Measurements from ENCODE around the gene EML5. TPM values are rescaled to one million over a fixed set of nuclear protein-coding genes. Genes with fewer than 3 reads are reported as not detected.
"Not testable (repeated sequence)": the region's sequence is repeated elsewhere in the genome, so short reads cannot be mapped to it uniquely, and the experiment has no call there.

Gene EML5
- polyA plus RNA-seq, 1 donor = 0.59 TPM

GRCh38 chr14:88802596-88802995, 9.8 kb upstream of the EML5 start:
- no peak for DNase-seq

- no peak for DNase-seq
These were observed 6.8 kb upstream of the EML5 start for GRCh38 chr14:88799522-88799921.

GRCh38 chr14:88798156-88798555, 5.4 kb upstream of the EML5 start:
- no peak for DNase-seq

DNA sequence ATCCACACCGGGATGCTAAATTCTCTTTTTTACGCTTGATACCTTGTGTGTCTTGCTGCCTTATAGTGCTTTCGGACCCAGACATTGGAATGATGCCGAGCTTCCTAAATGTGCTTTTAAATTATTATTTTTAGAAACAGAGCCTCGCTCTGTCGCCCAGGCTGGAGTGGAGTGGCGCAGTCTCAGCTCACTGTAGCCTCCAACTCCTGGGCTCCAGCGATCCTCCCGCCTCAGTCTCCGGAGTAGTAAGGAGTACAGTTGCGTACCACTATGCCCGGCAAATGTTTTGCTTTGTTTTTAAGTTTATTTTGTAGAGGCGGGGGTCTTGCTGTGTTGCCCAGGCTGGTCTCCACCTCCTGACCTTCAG, 489 bp upstream of the EML5 start:
- no peak for DNase-seq

- no peak for DNase-seq
These were observed 902 bp downstream of the EML5 start for GRCh38 chr14:88791629-88792472.

- DNase-seq = no peak
These were observed 1.5 kb downstream of the EML5 start for GRCh38 chr14:88791252-88791621.

DNA sequence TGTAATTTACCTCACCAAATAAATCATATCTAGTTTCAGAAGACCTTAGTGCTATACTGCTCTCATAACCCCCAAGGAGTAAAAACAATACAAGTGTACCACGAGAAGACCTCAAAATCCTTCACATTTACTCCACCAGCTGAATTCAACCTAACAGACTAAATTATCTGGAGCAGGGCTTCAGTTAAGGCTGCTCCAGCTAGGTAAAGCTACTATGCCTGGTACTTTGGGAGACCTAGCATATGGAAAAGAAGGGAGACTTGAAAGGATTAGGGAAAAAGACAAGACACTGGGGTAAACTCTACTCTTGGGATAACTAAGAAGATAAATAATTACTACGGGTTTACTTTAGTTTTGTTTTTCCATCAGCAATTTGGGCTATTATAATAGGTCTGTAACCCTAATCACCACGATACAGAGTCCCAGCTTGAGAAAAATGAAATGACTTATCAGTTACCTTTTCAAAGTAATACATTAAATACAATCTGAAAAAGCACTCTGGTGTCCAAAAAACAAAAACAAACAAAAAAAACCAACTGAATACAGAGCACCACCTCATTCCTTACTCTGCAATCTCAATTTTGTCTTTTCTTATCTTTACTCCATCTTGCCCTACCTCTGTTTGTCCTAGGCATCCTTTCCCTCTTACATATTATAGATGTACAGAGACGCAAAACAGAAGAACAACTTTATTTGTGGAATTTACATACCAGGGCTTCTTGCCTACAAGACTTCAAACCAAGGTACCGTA, 2.1 kb downstream of the EML5 start:
- no peak for DNase-seq

- DNase-seq = not testable (repeated sequence)
These were observed 3.2 kb downstream of the EML5 start for GRCh38 chr14:88789573-88789972.

DNA sequence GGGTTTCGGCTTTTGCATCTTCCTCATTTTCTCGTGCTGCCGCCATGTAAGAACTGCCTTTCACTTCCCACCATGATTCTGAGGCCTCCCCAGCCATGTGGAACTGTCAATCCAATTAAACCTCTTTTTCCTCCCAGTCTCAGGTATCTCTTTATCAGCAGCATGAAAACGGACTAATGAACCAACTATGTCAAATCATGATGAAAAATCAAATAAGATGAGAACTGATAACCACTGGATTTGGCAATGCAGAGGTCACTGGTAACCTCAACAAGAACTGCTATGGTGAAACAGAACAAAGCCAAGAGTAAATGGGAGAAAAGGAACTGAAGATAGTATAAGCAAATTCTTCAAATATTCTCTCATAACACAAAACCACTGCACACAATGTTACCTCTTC, 6.0 kb downstream of the EML5 start:
- no peak for DNase-seq

DNA sequence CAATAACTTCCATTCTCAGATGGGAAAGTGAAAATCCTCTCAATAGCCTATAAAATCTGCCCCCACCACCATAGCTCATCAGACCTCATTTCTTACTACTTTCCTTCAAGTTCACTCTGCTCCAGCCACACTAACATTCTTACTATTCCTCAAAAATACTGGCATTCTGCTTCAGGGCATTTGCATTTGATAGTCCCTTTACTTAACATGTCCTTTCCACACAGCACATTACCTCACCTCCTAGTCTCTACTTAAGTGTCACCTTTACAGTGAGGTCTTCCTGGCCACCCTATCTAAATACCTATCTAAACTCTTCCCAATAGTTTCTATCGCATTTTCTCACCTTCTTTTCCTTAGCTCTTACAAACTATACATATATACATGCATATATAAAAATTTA, 6.8 kb downstream of the EML5 start:
- DNase-seq = no peak

- DNase-seq = no peak
These were observed 17.2 kb downstream of the EML5 start for GRCh38 chr14:88775532-88775931.

- no peak for DNase-seq
These were observed 22.0 kb downstream of the EML5 start for GRCh38 chr14:88770736-88771135.

GRCh38 chr14:88765130-88765529, 27.6 kb downstream of the EML5 start:
- no peak for DNase-seq

DNA sequence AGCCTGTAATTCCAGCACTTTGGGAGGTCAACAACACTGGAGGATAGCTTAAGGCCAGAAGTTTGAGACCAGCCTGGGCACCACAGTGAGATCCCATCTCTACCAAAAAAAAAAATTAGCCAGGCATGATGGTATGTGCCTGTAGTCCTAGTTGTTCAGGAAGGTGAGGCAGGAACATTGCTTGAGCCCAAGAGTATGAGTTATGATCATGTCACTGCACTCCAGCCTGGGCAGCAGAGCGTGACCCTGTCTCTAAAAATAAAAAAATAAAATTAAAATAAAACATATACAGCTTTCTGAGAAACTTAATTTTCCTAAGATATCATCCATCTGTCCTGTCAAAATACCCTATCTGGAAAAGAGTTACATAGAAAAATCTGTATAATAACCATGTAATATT, 38.9 kb downstream of the EML5 start:
- no peak for DNase-seq

DNA sequence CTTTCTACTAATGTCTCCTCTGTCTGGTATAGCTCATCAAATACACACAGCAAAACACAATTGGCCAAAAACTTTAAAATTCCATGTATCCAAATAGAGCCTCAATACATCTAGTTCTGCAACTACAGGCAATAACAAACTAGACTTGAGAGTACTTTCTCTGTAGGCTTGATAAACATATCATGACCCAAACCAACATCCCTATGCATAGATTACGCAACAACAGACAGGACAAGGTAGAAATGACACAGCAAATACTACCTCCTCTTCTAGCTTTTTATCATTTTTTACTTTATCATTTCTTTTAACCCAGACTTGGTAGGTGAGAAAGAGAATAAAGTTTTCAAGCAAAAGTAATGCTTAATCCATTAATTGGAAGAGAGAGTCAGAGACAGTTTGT, 41.8 kb downstream of the EML5 start:
- DNase-seq = no peak

- no peak for DNase-seq
These were observed 42.3 kb downstream of the EML5 start for GRCh38 chr14:88750413-88750812.

GRCh38 chr14:88749139-88749538, 43.6 kb downstream of the EML5 start:
- DNase-seq = no peak

GRCh38 chr14:88748288-88748687, 44.5 kb downstream of the EML5 start:
- no peak for DNase-seq

- DNase-seq = no peak
These were observed 46.7 kb downstream of the EML5 start for GRCh38 chr14:88746052-88746451.

DNA sequence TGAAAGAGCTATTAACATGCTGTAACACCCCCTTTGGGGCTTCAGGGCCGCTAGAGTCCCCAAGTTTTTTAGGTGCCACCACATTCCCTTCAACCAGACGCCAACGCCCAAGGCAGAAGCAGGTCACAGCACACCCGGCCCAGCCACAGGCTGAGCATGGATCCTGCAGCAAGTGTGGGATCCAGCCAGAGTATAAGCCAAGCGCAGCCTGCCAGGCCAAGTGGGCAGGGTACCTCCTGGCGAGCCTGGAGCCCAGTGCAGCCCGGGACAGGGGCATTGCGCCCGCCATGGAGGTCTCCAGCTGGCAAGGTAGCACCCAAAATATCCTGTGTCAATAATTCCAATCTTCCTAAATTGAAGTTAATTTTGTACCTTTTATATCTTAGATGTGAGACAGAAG, 55.5 kb downstream of the EML5 start:
- no peak for DNase-seq

- DNase-seq = no peak
These were observed 59.6 kb downstream of the EML5 start for GRCh38 chr14:88733121-88733520.

GRCh38 chr14:88729159-88729558, 63.6 kb downstream of the EML5 start:
- DNase-seq = no peak

DNA sequence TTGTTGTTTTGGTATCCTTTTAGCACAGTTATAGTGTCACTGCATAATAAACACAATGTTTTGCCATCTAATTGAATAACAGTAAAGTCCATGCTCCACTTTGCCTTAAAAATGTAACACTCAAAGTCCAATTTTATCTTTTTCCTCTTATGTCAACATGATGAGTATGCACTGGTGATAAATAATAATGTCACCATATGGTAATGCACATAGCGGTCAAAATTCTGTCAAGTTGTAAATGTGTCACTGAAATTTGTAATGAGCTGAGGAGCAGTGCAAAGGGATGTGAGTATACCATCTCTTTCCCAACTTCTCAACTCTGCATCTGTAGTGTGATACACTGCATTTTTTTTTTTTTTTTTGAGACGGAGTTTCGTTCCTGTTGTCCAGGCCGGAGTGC, 65.7 kb downstream of the EML5 start:
- DNase-seq = no peak

GRCh38 chr14:88710709-88711108, 82.0 kb downstream of the EML5 start:
- no peak for DNase-seq

Measured in hindlimb muscle (tissue), 1 donor.